K562 (cell line): Measurements from ENCODE around the gene RHEBL1. TPM values are rescaled to one million over a fixed set of nuclear protein-coding genes. Genes with fewer than 3 reads are reported as not detected.

Experiments used
- ATF7 ChIP-seq: fragments of 450-650 bp; IDR thresholded peaks from 2 replicates; pipeline ENCODE4 v1.7.1; 2014; ENCODE audit warnings: mild to moderate bottlenecking, moderate library complexity
- BDP1 ChIP-seq: IDR thresholded peaks from 3 replicates; pipeline ENCODE4 v1.6.1; 2011; ENCODE audit not compliant: insufficient read length, insufficient read depth
- CBFB ChIP-seq: sonication (generic); formaldehyde crosslinking; IDR thresholded peaks from 2 replicates; pipeline ENCODE4 v1.4.0; 2020; ENCODE audit warnings: mild to moderate bottlenecking, missing genetic modification reagents
- E2F6 ChIP-seq, 2 experiments: IDR thresholded peaks; 2 replicates each; pipeline ENCODE4 v1.6.1; 2011; ENCODE audit warnings: borderline replicate concordance in 1 of 2, control low read depth in 1 of 2, low read depth in 1 of 2, low read length in 1 of 2, mild to moderate bottlenecking in 1 of 2, mixed read lengths in 1 of 2, moderate library complexity in 1 of 2; ENCODE audit not compliant: insufficient read depth in 1 of 2, insufficient read length in 1 of 2, poor library complexity in 1 of 2, severe bottlenecking in 1 of 2; ENCODE audit errors: extremely low read depth in 1 of 2
- FOS ChIP-seq: IDR thresholded peaks from 3 replicates; pipeline ENCODE4 v1.6.1; 2011; ENCODE audit not compliant: insufficient read length; ENCODE audit errors: extremely low read depth
- FOXA1 ChIP-seq: fragments of 450-650 bp; IDR thresholded peaks from 2 replicates; pipeline ENCODE4 v1.6.1; 2016; ENCODE audit warnings: mild to moderate bottlenecking, borderline replicate concordance
- HCFC1 ChIP-seq: IDR thresholded peaks from 2 replicates; pipeline ENCODE4 v1.6.1; 2012; ENCODE audit warnings: low read depth, low read length, improper control_type of control experiment
- HMG20B ChIP-seq: fragments of 250-450 bp; sonication (Bioruptor Pico); IDR thresholded peaks from 2 replicates; pipeline ENCODE4 v1.5.0; 2021; ENCODE audit warnings: mild to moderate bottlenecking
- JUN ChIP-seq, 2 experiments: sonication (generic) in 1 of 2; formaldehyde crosslinking in 1 of 2; IDR thresholded peaks; 2 replicates each; pipeline versions ENCODE4 v1.6.1 to v1.8.0; 2012 to 2022; ENCODE audit warnings: borderline replicate concordance in 2 of 2, mild to moderate bottlenecking in 2 of 2, improper control_type of control experiment in 1 of 2, low read depth in 1 of 2, low read length in 1 of 2, missing genetic modification reagents in 1 of 2
- KAT7 ChIP-seq: sonication (generic); formaldehyde crosslinking; IDR thresholded peaks from 2 replicates; pipeline ENCODE4 v1.8.0; 2022; ENCODE audit warnings: missing genetic modification reagents, mild to moderate bottlenecking, borderline replicate concordance
- MECOM ChIP-seq: fragments of 250-450 bp; sonication (Bioruptor Pico); IDR thresholded peaks from 2 replicates; pipeline ENCODE4 v1.8.0; 2022; ENCODE audit warnings: inconsistent platforms
- NCOA4 ChIP-seq: fragments of 450-650 bp; IDR thresholded peaks from 2 replicates; pipeline ENCODE4 v1.6.1; 2018; ENCODE audit warnings: mild to moderate bottlenecking; ENCODE audit not compliant: partially characterized antibody
- POLR2B ChIP-seq: fragments of 450-650 bp; IDR thresholded peaks from 2 replicates; pipeline ENCODE4 v1.6.1; 2018; ENCODE audit warnings: low read depth; ENCODE audit not compliant: partially characterized antibody
- SMAD3 ChIP-seq: fragments of 450-650 bp; formaldehyde crosslinking; conservative IDR thresholded peaks from 2 replicates; pipeline ENCODE4 v1.4.0; 2020; ENCODE audit warnings: mild to moderate bottlenecking
- SMC3 ChIP-seq: conservative IDR thresholded peaks from 2 replicates; pipeline ENCODE4 v1.6.1; 2011; ENCODE audit warnings: low read depth, low read length, improper control_type of control experiment; ENCODE audit not compliant: insufficient read depth
- SNAPC5 ChIP-seq: fragments of 250-450 bp; sonication (Bioruptor Pico); IDR thresholded peaks from 2 replicates; pipeline ENCODE4 v1.8.0; 2021; ENCODE audit warnings: moderate library complexity, mild to moderate bottlenecking, inconsistent platforms
- SP1 ChIP-seq: sonication (generic); formaldehyde crosslinking; IDR thresholded peaks from 2 replicates; pipeline ENCODE4 v1.8.1; 2022; ENCODE audit warnings: mild to moderate bottlenecking, missing genetic modification reagents
- SREBF1 ChIP-seq: fragments of 150-350 bp; IDR thresholded peaks from 2 replicates; pipeline ENCODE4 v1.6.1; 2014; ENCODE audit warnings: antibody characterized with exemption, low read depth, low read length, borderline replicate concordance
- SRSF9 ChIP-seq: fragments of 200-400 bp; formaldehyde crosslinking; IDR thresholded peaks from 2 replicates; pipeline ENCODE4 v1.6.1; 2017; ENCODE audit warnings: low read depth, low read length, borderline replicate concordance
- TBL1XR1 ChIP-seq, 2 experiments: IDR thresholded peaks; 2 replicates each; pipeline ENCODE4 v1.6.1; 2012; ENCODE audit warnings: improper control_type of control experiment in 2 of 2, low read length in 2 of 2, mild to moderate bottlenecking in 1 of 2
- ZNF24 ChIP-seq: fragments of 450-650 bp; IDR thresholded peaks from 2 replicates; pipeline ENCODE4 v1.6.1; 2016
- ZNF644 ChIP-seq: fragments of 200-800 bp; sonication (Bioruptor generic); IDR thresholded peaks from 2 replicates; pipeline ENCODE4 v1.6.1; 2016; ENCODE audit warnings: low read depth, missing genetic modification characterization, missing compliant biosample characterization
- ZNF785 ChIP-seq: fragments of 250-450 bp; sonication (Bioruptor Pico); IDR thresholded peaks from 2 replicates; pipeline ENCODE4 v1.4.0; 2020; ENCODE audit warnings: mild to moderate bottlenecking
- polyA plus RNA-seq, 8 experiments: library from polyadenylated mRNA; depleted of rRNA in 4 of 8; stranded (reverse) in 5 of 8; unstranded in 3 of 8; fragments of >200 nt; fragmentation: Nextera tagmentation in 2 of 8; fragmentation: Illumina TruSeq in 1 of 8; extraction: Ambion mirVana in 2 of 8; extraction: Trizol in 1 of 8; gene quantifications; 2 replicates each; pipeline versions ENCODE4 v1.2.1 to v1.2.3, GENCODE V29; 2011 to 2014; ENCODE audit warnings: inconsistent platforms in 1 of 8, missing spikeins in 1 of 8
- total RNA-seq, 7 experiments: library from RNA; depleted of rRNA in 6 of 7; stranded (reverse); fragments of >200 nt in 6 of 7; fragmentation: Illumina TruSeq in 2 of 7; extraction: Trizol in 2 of 7; gene quantifications; 2 replicates each; pipeline versions ENCODE4 v1.2.1 to v1.2.3, GENCODE V29; 2011 to 2021; ENCODE audit warnings: low replicate concordance in 1 of 7
- TF ChIP-seq, protein P1 (sequence below): fragments of 450-650 bp; IDR thresholded peaks from 2 replicates; pipeline ENCODE4 v1.6.1; 2016; ENCODE audit warnings: missing biosample characterization, missing genetic modification characterization
- TF ChIP-seq, protein P2 (sequence below): fragments of 250-450 bp; sonication (Bioruptor Pico); IDR thresholded peaks from 2 replicates; pipeline ENCODE4 v1.8.0; 2021; ENCODE audit warnings: mild to moderate bottlenecking, moderate library complexity

Gene RHEBL1
- total and polyA plus RNA-seq, 9 of the 15 experiments (the other 6 are each of a cell fraction or from before 2014, with no cell fraction given) = 4.3 to 36.1 (median 8.2) TPM

- TF ChIP-seq ATF7 = no peak
- TF ChIP-seq FOS = no peak
- no peak for TF ChIP-seq SNAPC5 (CRISPR knock-in tag)
- TF ChIP-seq HMG20B (CRISPR knock-in tag) = no peak
- TF ChIP-seq SREBF1 = no peak
- no peak for TF ChIP-seq FOXA1
- TF ChIP-seq, protein P1, sequence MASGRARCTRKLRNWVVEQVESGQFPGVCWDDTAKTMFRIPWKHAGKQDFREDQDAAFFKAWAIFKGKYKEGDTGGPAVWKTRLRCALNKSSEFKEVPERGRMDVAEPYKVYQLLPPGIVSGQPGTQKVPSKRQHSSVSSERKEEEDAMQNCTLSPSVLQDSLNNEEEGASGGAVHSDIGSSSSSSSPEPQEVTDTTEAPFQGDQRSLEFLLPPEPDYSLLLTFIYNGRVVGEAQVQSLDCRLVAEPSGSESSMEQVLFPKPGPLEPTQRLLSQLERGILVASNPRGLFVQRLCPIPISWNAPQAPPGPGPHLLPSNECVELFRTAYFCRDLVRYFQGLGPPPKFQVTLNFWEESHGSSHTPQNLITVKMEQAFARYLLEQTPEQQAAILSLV = no peak
- 0 out of 2 replicates have a peak, but pooled peaks have one; percentile 4 for TF ChIP-seq ZNF644
- TF ChIP-seq SP1 (CRISPR knock-in tag) = no peak
- no peak for TF ChIP-seq SRSF9
- TF ChIP-seq POLR2B = no peak
- TF ChIP-seq JUN (IDR thresholded peaks at IDR 0.05; ENCODE audit: borderline replicate concordance, low read depth, low read length) = no peak
- TF ChIP-seq JUN (CRISPR knock-in tag; IDR thresholded peaks at IDR 0.05; ENCODE audit: borderline replicate concordance) = no peak
- no peak for TF ChIP-seq CBFB (CRISPR knock-in tag)
- TF ChIP-seq KAT7 (CRISPR knock-in tag) = no peak
- TF ChIP-seq, protein P2, sequence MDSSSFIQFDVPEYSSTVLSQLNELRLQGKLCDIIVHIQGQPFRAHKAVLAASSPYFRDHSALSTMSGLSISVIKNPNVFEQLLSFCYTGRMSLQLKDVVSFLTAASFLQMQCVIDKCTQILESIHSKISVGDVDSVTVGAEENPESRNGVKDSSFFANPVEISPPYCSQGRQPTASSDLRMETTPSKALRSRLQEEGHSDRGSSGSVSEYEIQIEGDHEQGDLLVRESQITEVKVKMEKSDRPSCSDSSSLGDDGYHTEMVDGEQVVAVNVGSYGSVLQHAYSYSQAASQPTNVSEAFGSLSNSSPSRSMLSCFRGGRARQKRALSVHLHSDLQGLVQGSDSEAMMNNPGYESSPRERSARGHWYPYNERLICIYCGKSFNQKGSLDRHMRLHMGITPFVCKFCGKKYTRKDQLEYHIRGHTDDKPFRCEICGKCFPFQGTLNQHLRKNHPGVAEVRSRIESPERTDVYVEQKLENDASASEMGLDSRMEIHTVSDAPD (CRISPR knock-in tag) = no peak
- TF ChIP-seq ZNF24 = no peak
- TF ChIP-seq BDP1 = no peak
- peak; percentile 40; the same call in 1 of the 2 replicates for TF ChIP-seq MECOM
- no peak for TF ChIP-seq TBL1XR1 (IDR thresholded peaks at IDR 0.05; ENCODE audit: low read length in 2 of 2)
- TF ChIP-seq SMAD3 (CRISPR knock-in tag) = no peak
- no peak for TF ChIP-seq NCOA4
- TF ChIP-seq ZNF785 (CRISPR knock-in tag) = no peak
- no peak for TF ChIP-seq HCFC1
- TF ChIP-seq SMC3 = no peak
- peak in 1 of 2 experiments; percentile 48 for TF ChIP-seq E2F6 (IDR thresholded peaks at IDR 0.05; ENCODE audit: borderline replicate concordance in 1 of 2, extremely low read depth in 1 of 2, insufficient read depth in 1 of 2, insufficient read length in 1 of 2, low read depth in 1 of 2, low read length in 1 of 2, poor library complexity in 1 of 2, severe bottlenecking in 1 of 2)
Observed at GRCh38 chr12:49091056-49091835, 21.5 kb upstream of the RHEBL1 start (continued).
